ENCODE measurements around the gene SLF1. TPM values are rescaled to one million over a fixed set of nuclear protein-coding genes. Genes with fewer than 3 reads are reported as not detected.

Gene SLF1
- total RNA-seq, 6 experiments from 2014 or later: 3.3 to 6.6 (median 5.0) TPM

- Mint-ChIP-seq H3K27ac (no peak overlapping the region), H3K4me3 (no peak overlapping the region), H3K27me3 (ENCODE audit: insufficient read depth) (no peaks in the 10 kb centered on the region), H3K4me1 (ENCODE audit: low read depth) (no peaks in the 10 kb centered on the region), H3K36me3 (ENCODE audit: low read depth) (no peaks in the 10 kb centered on the region), H3K9me3 (no peaks in the 10 kb centered on the region)
- DNase-seq: no peak
- TF ChIP-seq CTCF (IDR thresholded peaks at IDR 0.05): no peak
These were observed 23.1 kb upstream of the SLF1 start for GRCh38 chr5:94595281-94595840.

DNA sequence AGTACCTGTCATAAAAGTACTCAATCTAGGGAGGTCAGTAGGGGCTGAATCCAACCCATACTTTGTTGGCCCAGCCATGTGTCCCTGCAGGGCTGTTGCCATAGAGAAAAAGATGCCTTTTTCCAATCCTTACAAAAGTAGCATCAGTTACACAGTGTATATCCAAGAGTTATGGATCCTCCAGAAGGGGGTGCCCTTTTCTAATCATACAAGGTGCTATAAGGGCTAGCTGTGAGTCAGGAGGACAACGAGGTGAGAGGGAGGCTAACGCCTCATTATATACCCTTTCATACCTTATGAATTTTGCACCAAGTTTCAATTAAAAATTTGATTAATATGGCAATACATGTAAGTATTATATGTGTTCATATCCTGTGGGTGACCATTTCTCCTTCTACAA is 4.9 kb upstream of the SLF1 start:
- Mint-ChIP-seq H3K36me3 (ENCODE audit: low read depth) (no peaks in the 10 kb centered on the region), H3K27ac (no peak overlapping the region), H3K27me3 (ENCODE audit: insufficient read depth) (no peaks in the 10 kb centered on the region; the same call in none of the 2 replicates), H3K4me3 (no peak overlapping the region), H3K9me3 (no peaks in the 10 kb centered on the region), H3K4me1 (ENCODE audit: low read depth) (peaks cover 11% of the 10 kb centered on the region)
- DNase-seq: no peak
- TF ChIP-seq CTCF (IDR thresholded peaks at IDR 0.05): peak; percentile 71

GRCh38 chr5:94614156-94614805 is 4.2 kb upstream of the SLF1 start:
- peaks cover 14% of the 10 kb centered on the region for H3K4me1 Mint-ChIP-seq (ENCODE audit: low read depth)
- H3K27ac Mint-ChIP-seq: no peak overlapping the region
- H3K9me3 Mint-ChIP-seq: no peaks in the 10 kb centered on the region
- H3K4me3 Mint-ChIP-seq: no peak overlapping the region
- no peak for DNase-seq
- H3K36me3 Mint-ChIP-seq (ENCODE audit: low read depth): no peaks in the 10 kb centered on the region
- TF ChIP-seq CTCF (IDR thresholded peaks at IDR 0.05): no peak
- no peaks in the 10 kb centered on the region; the same call in none of the 2 replicates for H3K27me3 Mint-ChIP-seq (ENCODE audit: insufficient read depth)

DNA sequence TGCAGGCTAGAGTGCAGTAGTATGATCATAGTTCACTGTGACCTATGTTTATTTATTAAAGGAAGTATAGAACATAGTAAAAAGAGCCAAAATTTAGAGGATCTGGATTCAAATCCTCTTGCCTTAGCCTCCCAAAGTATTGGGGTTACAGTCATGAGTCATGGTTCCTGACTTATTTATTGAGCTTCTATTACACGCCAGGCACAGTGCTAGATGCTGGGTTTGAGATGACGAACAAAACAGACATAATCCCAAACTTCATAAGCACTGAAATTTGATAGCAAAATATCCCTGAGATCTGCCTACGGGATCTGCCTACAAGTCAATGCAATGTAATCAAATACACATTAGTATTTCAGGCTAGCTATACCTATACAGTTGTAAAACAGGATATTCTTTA is 2.6 kb upstream of the SLF1 start:
- no peak overlapping the region for H3K4me3 Mint-ChIP-seq
- H3K36me3 Mint-ChIP-seq (ENCODE audit: low read depth): no peaks in the 10 kb centered on the region
- no peaks in the 10 kb centered on the region for H3K9me3 Mint-ChIP-seq
- no peaks in the 10 kb centered on the region; the same call in none of the 2 replicates for H3K27me3 Mint-ChIP-seq (ENCODE audit: insufficient read depth)
- peaks cover 23% of the 10 kb centered on the region for H3K4me1 Mint-ChIP-seq (ENCODE audit: low read depth)
- DNase-seq: no peak
- no peak for TF ChIP-seq CTCF (IDR thresholded peaks at IDR 0.05)
- H3K27ac Mint-ChIP-seq: no peak overlapping the region

GRCh38 chr5:94618029-94618492 is 408 bp upstream of the SLF1 start:
- peaks cover 44% of the 10 kb centered on the region for H3K4me1 Mint-ChIP-seq (ENCODE audit: low read depth)
- DNase-seq: peak; percentile 74
- no peaks in the 10 kb centered on the region for H3K36me3 Mint-ChIP-seq (ENCODE audit: low read depth)
- no peaks in the 10 kb centered on the region for H3K9me3 Mint-ChIP-seq
- no peaks in the 10 kb centered on the region; the same call in 1 of the 2 replicates for H3K27me3 Mint-ChIP-seq (ENCODE audit: insufficient read depth)
- peak overlapping the region; percentile 93 for H3K4me3 Mint-ChIP-seq
- H3K27ac Mint-ChIP-seq: peak overlapping the region; percentile 76
- no peak for TF ChIP-seq CTCF (IDR thresholded peaks at IDR 0.05)
